Lower leg skin (tissue), 4 donors: ENCODE measurements around the gene POLR1F. TPM values are rescaled to one million over a fixed set of nuclear protein-coding genes. Genes with fewer than 3 reads are reported as not detected.

ENCODE experiments used
- DNase-seq, 2 donors: peaks; one replicate each; pipeline ENCODE4 v3.0.0-alpha.2; 2019; ENCODE audit warnings: low spot score in 2 of 2
- H3K4me3 ChIP-seq: fragments of 200-600 bp; sonication (generic); 2 replicates; pipeline ENCODE4 v1.5.1; 2017; ENCODE audit warnings: mild to moderate bottlenecking, low read depth; ENCODE audit not compliant: poor library complexity, severe bottlenecking
- CTCF ChIP-seq, 3 donors: fragments of 450-650 bp; IDR thresholded peaks; one replicate each; pipeline ENCODE4 v1.5.1; 2016; ENCODE audit warnings: antibody characterized with exemption in 3 of 3, mild to moderate bottlenecking in 3 of 3, moderate library complexity in 2 of 3
- POLR2A ChIP-seq, 2 donors: fragments of 450-650 bp; IDR thresholded peaks; one replicate each; pipeline ENCODE4 v1.6.1; 2016 to 2017; ENCODE audit warnings: antibody characterized with exemption in 2 of 2, mild to moderate bottlenecking in 1 of 2, moderate library complexity in 1 of 2
- WGBS, 2 donors: methylation state at CpG; one replicate each; pipeline ENCODE4 v1.1.5; 2018; 5-methylcytosine and 5-hydroxymethylcytosine counted together
- intact Hi-C: fragments of 100-400 bp; cut with DNase I; formaldehyde crosslinking; loops from one replicate; pipeline ENCODE4 v1.15.0; 2023; ENCODE audit warnings: low total_unique reads
- total RNA-seq, 4 donors: library from RNA; depleted of rRNA; stranded (reverse); fragments of >200 nt; gene quantifications; one replicate each; pipeline ENCODE4 v1.1.0, GENCODE V29; 2016

The POLR1F gene
- total RNA-seq, 4 donors from 2014 or later, result 13.3 to 26.5 (median 20.9) TPM

- TF ChIP-seq CTCF (IDR thresholded peaks at IDR 0.05) (no peak), POLR2A (IDR thresholded peaks at IDR 0.05) (no peak)
- 44 to 47% methylated on average over 1 of the region's 1 CpG for WGBS, 2 donors
- no peak for DNase-seq
- intact Hi-C loops, result loop anchor here (10.0 kb wide), 1 partner anchor 571 kb away; no protein-coding TSS in a partner anchor
- H3K4me3 ChIP-seq, result no peak overlapping the region
Observed at GRCh38 chr7:19744075-19744474, 35.2 kb upstream of the POLR1F start.

- no peak overlapping the region for H3K4me3 ChIP-seq
- intact Hi-C loops, result no loop called here
- DNase-seq, result no peak
- 63 to 64% methylated on average over 3 of the region's 3 CpGs for WGBS, 2 donors
- TF ChIP-seq POLR2A (IDR thresholded peaks at IDR 0.05) (no peak), CTCF (IDR thresholded peaks at IDR 0.05) (no peak)
Observed at GRCh38 chr7:19728716-19729115, 19.9 kb upstream of the POLR1F start.

DNA sequence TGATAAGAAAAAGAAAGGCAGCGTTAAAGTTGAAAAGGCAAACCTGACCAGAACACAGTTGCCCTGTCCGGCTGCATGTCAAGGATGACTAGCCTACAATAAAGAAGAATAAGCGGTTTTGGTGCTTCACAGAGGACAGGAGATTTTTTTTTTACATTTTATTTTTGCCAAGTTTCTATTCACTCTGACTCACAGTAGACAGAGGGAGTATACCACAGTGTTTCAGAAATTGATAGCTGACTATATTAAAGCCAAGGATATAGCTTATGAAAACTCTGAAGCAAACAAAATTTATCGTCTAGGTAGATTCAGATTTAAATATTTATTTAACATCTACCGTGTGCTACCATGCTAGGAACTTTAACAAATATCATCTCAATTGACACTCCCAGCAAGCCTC is 16.9 kb upstream of the POLR1F start:
- DNase-seq, result no peak
- no peak overlapping the region for H3K4me3 ChIP-seq
- TF ChIP-seq POLR2A (IDR thresholded peaks at IDR 0.05), result no peak
- no peak for TF ChIP-seq CTCF (IDR thresholded peaks at IDR 0.05)
- intact Hi-C loops, result no loop called here
- WGBS, 2 donors, result 87% methylated on average over 5 of the region's 5 CpGs

DNA sequence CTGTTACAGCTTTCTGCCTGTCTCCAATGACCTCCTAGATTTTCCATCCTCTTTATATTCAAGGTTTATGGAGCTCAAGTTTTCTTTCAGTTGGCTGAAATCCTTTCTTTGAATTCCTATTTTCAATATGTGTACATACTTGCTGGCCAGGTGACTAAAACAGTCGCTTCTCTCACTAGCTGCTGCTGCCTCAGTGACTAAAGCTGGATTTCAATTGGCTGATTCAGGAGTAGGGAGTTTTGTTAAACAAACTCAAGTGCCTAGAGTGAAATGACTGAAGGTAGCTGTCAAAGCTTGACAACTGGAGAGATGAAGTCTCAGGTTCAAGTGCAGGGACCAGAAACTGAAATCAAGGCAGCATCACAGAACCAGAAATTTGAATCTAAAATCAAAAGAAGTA is 6.7 kb upstream of the POLR1F start:
- TF ChIP-seq CTCF (IDR thresholded peaks at IDR 0.05) (no peak), POLR2A (IDR thresholded peaks at IDR 0.05) (no peak)
- intact Hi-C loops, result no loop called here
- no peak for DNase-seq
- 56 to 61% methylated on average over 1 of the region's 1 CpG for WGBS, 2 donors
- no peak overlapping the region for H3K4me3 ChIP-seq

DNA sequence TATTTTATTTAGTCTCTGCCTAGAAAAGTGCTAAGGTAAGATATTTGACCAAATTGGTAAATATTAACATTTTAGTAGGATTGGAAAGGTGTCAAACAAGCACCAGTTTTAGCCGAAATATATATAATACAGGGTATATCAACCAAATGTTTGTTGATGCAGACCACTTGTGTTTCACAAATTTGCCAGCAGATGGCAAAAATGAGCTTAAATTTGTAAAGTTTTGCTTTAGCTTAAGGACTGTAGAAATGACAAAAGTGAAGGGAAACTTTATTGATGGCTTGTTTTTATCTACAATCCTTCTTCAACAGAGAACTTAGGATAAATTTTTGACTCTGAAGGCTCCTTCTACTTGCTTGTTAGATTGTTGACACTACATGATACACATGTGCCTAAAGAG is 4.8 kb upstream of the POLR1F start:
- 47 to 56% methylated on average over 1 of the region's 1 CpG for WGBS, 2 donors
- H3K4me3 ChIP-seq, result no peak overlapping the region
- DNase-seq, result no peak
- TF ChIP-seq POLR2A (IDR thresholded peaks at IDR 0.05) (no peak), CTCF (IDR thresholded peaks at IDR 0.05) (no peak)
- intact Hi-C loops, result no loop called here

GRCh38 chr7:19709249-19709578 is 377 bp upstream of the POLR1F start:
- TF ChIP-seq CTCF (IDR thresholded peaks at IDR 0.05), result no peak
- TF ChIP-seq POLR2A (IDR thresholded peaks at IDR 0.05), result no peak
- no peak overlapping the region for H3K4me3 ChIP-seq
- intact Hi-C loops, result no loop called here
- 59 to 60% methylated on average over 6 of the region's 6 CpGs for WGBS, 2 donors
- no peak for DNase-seq
